Small intestine (tissue), 7 donors: ENCODE results near the gene TIGD3. TPM values are rescaled to one million over a fixed set of nuclear protein-coding genes. Genes with fewer than 3 reads are reported as not detected.

Experiments used
- DNase-seq, 2 donors: peaks; one replicate each; pipeline versions ENCODE4 v3.0.0 to v3.0.0-alpha.2; 2013
- FAIRE-seq: peaks from 2 replicates; lab custom pipeline; 2012; peaks lifted over from hg19 to GRCh38; lab: Jason Lieb, UNC
- H3K27ac ChIP-seq, 3 donors: one replicate each; pipeline ENCODE4 v1.5.1; 2013; ENCODE audit warnings: low read length in 2 of 3, mild to moderate bottlenecking in 2 of 3, control low read depth in 1 of 3, inconsistent platforms in 1 of 3, low read depth in 1 of 3, moderate library complexity in 1 of 3
- H3K27me3 ChIP-seq, 3 donors: one replicate each; pipeline ENCODE4 v1.6.1; 2013; ENCODE audit warnings: low read length in 3 of 3, inconsistent platforms in 1 of 3; ENCODE audit not compliant: control insufficient read depth in 3 of 3, insufficient read depth in 3 of 3
- H3K36me3 ChIP-seq, 3 donors: one replicate each; pipeline ENCODE4 v1.6.1; 2013; ENCODE audit warnings: low read length in 3 of 3, inconsistent platforms in 1 of 3, low read depth in 1 of 3, mild to moderate bottlenecking in 1 of 3, moderate library complexity in 1 of 3; ENCODE audit not compliant: control insufficient read depth in 3 of 3, insufficient read depth in 2 of 3
- H3K4me1 ChIP-seq, 3 donors: one replicate each; pipeline ENCODE4 v1.6.1; 2013; ENCODE audit warnings: low read length in 2 of 3, inconsistent platforms in 1 of 3, low read depth in 1 of 3, mild to moderate bottlenecking in 1 of 3, moderate library complexity in 1 of 3; ENCODE audit not compliant: control insufficient read depth in 3 of 3, insufficient read depth in 2 of 3
- H3K4me3 ChIP-seq, 3 donors: one replicate each; pipeline ENCODE4 v1.5.1; 2013; ENCODE audit warnings: low read length in 3 of 3, control low read depth in 1 of 3, inconsistent platforms in 1 of 3, low read depth in 1 of 3, mild to moderate bottlenecking in 1 of 3, moderate library complexity in 1 of 3
- H3K9me3 ChIP-seq, 2 donors: one replicate each; pipeline ENCODE4 v1.6.1; 2013; ENCODE audit warnings: low read depth in 1 of 2, low read length in 1 of 2; ENCODE audit not compliant: control insufficient read depth in 2 of 2, insufficient read depth in 1 of 2
- WGBS, 3 donors: extraction: QIAGEN DNeasy Blood & Tissue Kit; methylation state at CpG; one replicate each; pipeline ENCODE4 v1.1.7; 2013; 5-methylcytosine and 5-hydroxymethylcytosine counted together
- polyA plus RNA-seq, 4 donors: library from polyadenylated mRNA; stranded (reverse) in 3 of 4; unstranded in 1 of 4; fragments of 200-250 nt in 3 of 4; fragments of 120-200 nt in 1 of 4; gene quantifications; one replicate each; pipeline versions ENCODE4 v1.2.1 to v1.2.3, GENCODE V29; 2013
- donor health status: healthy with polysubstance abuse.
- donor health status: control.
- donor health status: control.
- donor health status: Bipolar disorder and iron deficiency.
- donor health status: healthy.

TIGD3 gene
- polyA plus RNA-seq, 4 donors, result 2.1 to 9.4 (median 3.8) TPM

GRCh38 chr11:65321076-65321475, 33.5 kb upstream of the TIGD3 start:
- Histone ChIP-seq H3K27me3 (no peaks in the 10 kb centered on the region), H3K4me1 (peaks cover 0 to 18% (median 0%) of the 10 kb centered on the region in 3 donors), H3K27ac (no peak overlapping the region), H3K36me3 (peaks cover 3 to 49% (median 4%) of the 10 kb centered on the region in 3 donors), H3K4me3 (no peak overlapping the region), H3K9me3 (no peaks in the 10 kb centered on the region)
- FAIRE-seq, result no peak
- no peak for DNase-seq
- WGBS, 3 donors, result 85 to 91% (median 88%) methylated on average over 14 to 15 of the region's 15 CpGs

- Histone ChIP-seq H3K27ac (no peak overlapping the region), H3K36me3 (peaks cover 3 to 42% (median 4%) of the 10 kb centered on the region in 3 donors), H3K9me3 (no peaks in the 10 kb centered on the region), H3K4me3 (no peak overlapping the region), H3K27me3 (no peaks in the 10 kb centered on the region), H3K4me1 (peaks cover 0 to 14% (median 0%) of the 10 kb centered on the region in 3 donors)
- DNase-seq (no peak), FAIRE-seq (no peak)
- WGBS, 3 donors, result 54 to 72% (median 68%) methylated on average over 13 of the region's 13 CpGs
Observed at GRCh38 chr11:65321828-65322485, 32.6 kb upstream of the TIGD3 start.

GRCh38 chr11:65323813-65324212, 30.7 kb upstream of the TIGD3 start:
- H3K36me3 ChIP-seq, result peaks cover 3 to 41% (median 4%) of the 10 kb centered on the region in 3 donors
- H3K9me3 ChIP-seq, result no peaks in the 10 kb centered on the region
- H3K27ac ChIP-seq, result no peak overlapping the region
- WGBS, 3 donors, result 64 to 70% (median 65%) methylated on average over 12 of the region's 12 CpGs
- no peak for FAIRE-seq
- no peak overlapping the region for H3K4me3 ChIP-seq
- no peak for DNase-seq
- H3K4me1 ChIP-seq, result peaks cover 0 to 16% (median 4%) of the 10 kb centered on the region in 3 donors
- no peaks in the 10 kb centered on the region for H3K27me3 ChIP-seq

GRCh38 chr11:65325435-65325834, 29.1 kb upstream of the TIGD3 start:
- DNase-seq (no peak), FAIRE-seq (no peak)
- no peaks in the 10 kb centered on the region for H3K27me3 ChIP-seq
- H3K27ac ChIP-seq, result no peak overlapping the region
- H3K9me3 ChIP-seq, result no peaks in the 10 kb centered on the region
- 78 to 90% (median 84%) methylated on average over 4 of the region's 4 CpGs for WGBS, 3 donors
- no peak overlapping the region for H3K4me3 ChIP-seq
- H3K4me1 ChIP-seq, result peaks cover 0 to 23% (median 4%) of the 10 kb centered on the region in 3 donors
- peaks cover 3 to 32% (median 4%) of the 10 kb centered on the region in 3 donors for H3K36me3 ChIP-seq

- H3K36me3 ChIP-seq, result peaks cover 0 to 17% (median 0%) of the 10 kb centered on the region in 3 donors
- peaks cover 0 to 23% (median 4%) of the 10 kb centered on the region in 3 donors for H3K4me1 ChIP-seq
- no peak overlapping the region for H3K27ac ChIP-seq
- FAIRE-seq (no peak), DNase-seq (no peak)
- H3K27me3 ChIP-seq, result no peaks in the 10 kb centered on the region
- H3K9me3 ChIP-seq, result no peaks in the 10 kb centered on the region
- H3K4me3 ChIP-seq, result no peak overlapping the region
- WGBS, 3 donors, result 48 to 81% (median 68%) methylated on average over 8 of the region's 8 CpGs
Observed at GRCh38 chr11:65327021-65327420, 27.5 kb upstream of the TIGD3 start.

GRCh38 chr11:65329478-65329877, 25.1 kb upstream of the TIGD3 start:
- H3K4me1 ChIP-seq, result peaks cover under 1 to 23% (median 4%) of the 10 kb centered on the region in 3 donors
- no peaks in the 10 kb centered on the region for H3K27me3 ChIP-seq
- no peaks in the 10 kb centered on the region for H3K36me3 ChIP-seq
- 49 to 51% (median 50%) methylated on average over 2 of the region's 2 CpGs for WGBS, 3 donors
- no peak for FAIRE-seq
- H3K9me3 ChIP-seq, result no peaks in the 10 kb centered on the region
- no peak overlapping the region for H3K4me3 ChIP-seq
- DNase-seq, result no peak
- H3K27ac ChIP-seq, result no peak overlapping the region

- peaks cover 6 to 23% (median 6%) of the 10 kb centered on the region in 3 donors for H3K4me1 ChIP-seq
- WGBS, 3 donors, result 7 to 10% (median 9%) methylated on average over 13 of the region's 13 CpGs
- H3K9me3 ChIP-seq, result no peaks in the 10 kb centered on the region
- DNase-seq (peak; percentile 92 to 93), FAIRE-seq (no peak)
- no peaks in the 10 kb centered on the region for H3K36me3 ChIP-seq
- no peak overlapping the region for H3K4me3 ChIP-seq
- no peak overlapping the region for H3K27ac ChIP-seq
- H3K27me3 ChIP-seq, result no peaks in the 10 kb centered on the region
Observed at GRCh38 chr11:65329944-65330403, 24.6 kb upstream of the TIGD3 start.

GRCh38 chr11:65330544-65330943, 24.0 kb upstream of the TIGD3 start:
- no peaks in the 10 kb centered on the region for H3K27me3 ChIP-seq
- FAIRE-seq, result no peak
- H3K4me1 ChIP-seq, result peaks cover 6 to 27% (median 10%) of the 10 kb centered on the region in 3 donors
- H3K9me3 ChIP-seq, result no peaks in the 10 kb centered on the region
- DNase-seq, result no peak
- WGBS, 3 donors, result 58 to 82% (median 64%) methylated on average over 7 of the region's 7 CpGs
- no peak overlapping the region for H3K27ac ChIP-seq
- no peaks in the 10 kb centered on the region for H3K36me3 ChIP-seq
- no peak overlapping the region for H3K4me3 ChIP-seq
